Fibroblast of lung (primary cell): Measurements from ENCODE around the gene EID2B.

ENCODE experiments used
- CTCF ChIP-seq, 2 donors: IDR thresholded peaks in 1 of 2; conservative IDR thresholded peaks in 1 of 2; 1 replicate in 1 of 2; 2 replicates in 1 of 2; pipeline ENCODE4 v1.5.1; 2011 to 2012; ENCODE audit warnings: low read length in 2 of 2, control low read depth in 1 of 2, inconsistent platforms in 1 of 2, low read depth in 1 of 2, mild to moderate bottlenecking in 1 of 2
- EZH2 ChIP-seq: IDR thresholded peaks from 2 replicates; pipeline ENCODE4 v1.5.1; 2012; ENCODE audit warnings: low read length, control low read depth, mild to moderate bottlenecking; ENCODE audit errors: missing control alignments

- TF ChIP-seq CTCF (conservative IDR thresholded peaks at IDR 0.05 in 1 of 2, IDR thresholded peaks at IDR 0.05 in 1 of 2; ENCODE audit: low read depth in 1 of 2, low read length in 2 of 2) (no peak), EZH2 (no peak)
Measured at GRCh38 chr19:39518458-39518857, 14.2 kb downstream of the EID2B start.
